ENCODE measurements around the gene NLK.
"Not testable (repeated sequence)": the region's sequence is repeated elsewhere in the genome, so short reads cannot be mapped to it uniquely, and the experiment has no call there.

The NLK gene

DNA sequence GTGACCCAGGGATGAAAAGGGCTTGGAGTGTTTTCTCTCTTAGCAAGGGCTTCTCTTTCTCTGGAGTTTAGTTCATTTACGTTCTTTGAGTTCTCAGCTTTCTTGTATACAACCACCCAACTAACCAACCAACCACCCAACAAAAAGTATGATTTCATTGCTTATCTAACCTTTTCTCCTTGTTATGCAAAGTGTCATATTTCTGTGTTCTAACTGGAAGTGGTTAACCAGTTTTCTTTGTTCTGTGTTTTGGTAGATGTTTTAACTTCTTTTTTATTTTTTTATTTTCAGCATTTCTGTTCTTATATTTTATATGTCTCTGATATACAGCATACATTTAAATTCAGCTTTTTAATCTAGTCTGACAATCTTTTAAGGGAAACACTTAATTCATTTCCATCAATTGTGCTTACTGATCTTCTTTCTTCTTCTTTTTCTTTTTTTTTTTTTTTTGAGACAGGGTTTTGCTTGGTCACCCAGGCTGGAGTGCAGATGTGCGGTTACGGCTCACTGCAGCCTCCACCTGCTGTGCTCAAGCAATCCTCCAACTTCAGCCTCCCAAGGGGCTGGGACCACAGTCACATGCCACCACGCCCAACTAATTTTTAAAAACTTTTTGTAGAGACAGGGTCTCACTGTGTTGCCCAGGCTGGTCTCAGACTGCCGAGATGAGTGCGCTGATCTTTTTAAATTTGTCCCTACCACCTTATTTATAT is 29.6 kb downstream of the NLK start:
- no peak for DNase-seq (ENCODE audit: low read depth in 4 of 4, low spot score in 1 of 4)

- DNase-seq (ENCODE audit: low read depth in 4 of 4, low spot score in 1 of 4), result no peak
Measured at GRCh38 chr17:28072936-28073533, 30.6 kb downstream of the NLK start.

DNA sequence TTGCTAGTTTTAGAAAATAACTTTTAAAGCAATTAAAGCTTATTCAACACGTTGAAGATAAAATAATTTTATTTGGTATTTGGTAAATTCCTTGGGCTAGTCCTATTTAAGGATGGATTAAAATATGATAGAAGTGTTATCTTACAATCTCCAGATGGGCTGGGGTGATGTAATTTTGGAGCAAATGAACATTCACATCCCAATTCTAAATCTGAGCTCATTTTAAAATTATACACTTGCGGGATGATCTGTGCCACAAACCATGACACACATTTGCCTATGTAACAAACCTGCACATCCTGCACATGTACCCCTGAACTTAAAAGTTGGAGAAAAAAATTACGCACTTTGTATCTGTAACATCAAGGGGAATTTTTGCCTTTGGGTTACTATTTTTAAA is 31.5 kb downstream of the NLK start:
- no peak for DNase-seq (ENCODE audit: low read depth in 4 of 4, low spot score in 1 of 4)

DNA sequence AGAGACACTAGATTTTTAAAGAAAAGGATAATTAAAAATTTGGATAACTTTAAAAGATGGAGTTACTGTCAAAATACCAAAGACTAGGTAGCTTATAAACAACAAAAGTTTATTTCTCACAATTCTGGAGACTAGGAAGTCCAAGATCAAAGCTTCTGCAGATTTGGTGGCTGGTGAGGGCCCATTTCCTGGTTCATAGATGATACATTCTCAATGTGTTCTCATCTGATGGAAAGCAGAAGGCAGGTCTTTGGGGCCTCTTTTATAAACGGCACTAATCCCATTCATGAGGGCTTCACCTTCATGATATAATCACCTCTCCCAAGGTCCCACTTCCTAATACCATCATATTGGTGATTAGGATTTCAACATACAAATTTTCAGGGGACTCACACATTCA is 33.7 kb downstream of the NLK start:
- DNase-seq (ENCODE audit: low read depth in 4 of 4, low spot score in 1 of 4), result no peak

DNA sequence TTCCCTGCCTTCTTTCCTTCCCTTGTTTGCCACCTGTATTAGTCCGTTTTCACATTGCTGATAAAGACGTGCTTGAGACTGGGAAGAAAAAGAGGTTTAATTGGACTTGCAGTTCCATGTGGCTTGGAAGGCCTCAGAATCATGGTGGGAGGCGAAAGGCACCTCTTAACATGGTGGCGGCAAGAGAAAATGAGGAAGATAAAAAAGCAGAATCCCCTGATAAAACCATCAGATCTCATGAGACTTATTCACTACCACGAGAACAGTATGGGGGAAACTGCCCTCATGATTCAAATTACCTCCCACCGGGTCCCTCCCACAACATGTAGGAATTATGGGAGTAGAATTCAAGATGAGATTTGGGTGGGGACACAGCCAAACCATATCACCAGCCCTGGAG is 34.7 kb downstream of the NLK start:
- DNase-seq (ENCODE audit: low read depth in 4 of 4, low spot score in 1 of 4), result not testable (repeated sequence)

DNA sequence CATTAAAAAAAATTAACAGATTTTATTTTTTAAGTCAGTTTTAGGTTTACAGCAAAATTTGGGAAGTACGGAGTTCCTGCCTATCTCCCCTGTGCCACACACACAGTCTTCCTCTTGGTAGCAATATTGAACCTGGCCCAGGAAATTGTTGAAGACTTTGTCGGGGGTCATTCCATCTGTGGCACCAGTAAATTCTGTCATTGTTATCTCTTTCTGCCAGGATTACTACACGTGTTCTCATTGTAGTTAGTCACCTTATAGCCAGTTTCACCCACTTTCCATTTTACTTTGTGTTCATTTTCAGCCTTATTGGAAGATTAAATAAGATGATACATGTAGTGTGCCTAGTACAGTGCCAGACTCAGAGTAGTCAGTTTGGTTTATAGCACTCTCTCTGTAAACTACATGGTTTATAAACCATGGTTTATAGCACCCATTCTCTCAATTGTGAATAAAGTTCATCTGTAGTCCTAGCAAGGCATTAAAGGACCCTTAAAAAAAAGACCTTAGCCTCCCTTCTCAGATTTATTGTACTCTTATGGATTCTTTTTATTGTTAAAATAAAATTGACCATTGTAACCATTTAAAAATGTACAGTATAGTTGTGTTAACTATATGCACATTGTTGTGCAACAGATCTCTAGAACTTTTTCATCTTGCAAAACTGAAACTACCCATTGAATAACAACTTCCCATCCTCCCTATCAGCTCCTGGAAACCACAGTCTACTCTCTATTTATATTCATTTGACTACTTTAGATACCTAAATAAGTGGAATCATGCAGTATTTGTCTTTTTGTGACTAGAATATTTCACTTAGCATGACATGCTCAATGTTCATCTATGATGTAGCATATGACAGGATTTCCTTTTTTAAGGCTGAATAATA is 36.1 kb downstream of the NLK start:
- DNase-seq (ENCODE audit: low read depth in 4 of 4, low spot score in 1 of 4), result no peak

DNA sequence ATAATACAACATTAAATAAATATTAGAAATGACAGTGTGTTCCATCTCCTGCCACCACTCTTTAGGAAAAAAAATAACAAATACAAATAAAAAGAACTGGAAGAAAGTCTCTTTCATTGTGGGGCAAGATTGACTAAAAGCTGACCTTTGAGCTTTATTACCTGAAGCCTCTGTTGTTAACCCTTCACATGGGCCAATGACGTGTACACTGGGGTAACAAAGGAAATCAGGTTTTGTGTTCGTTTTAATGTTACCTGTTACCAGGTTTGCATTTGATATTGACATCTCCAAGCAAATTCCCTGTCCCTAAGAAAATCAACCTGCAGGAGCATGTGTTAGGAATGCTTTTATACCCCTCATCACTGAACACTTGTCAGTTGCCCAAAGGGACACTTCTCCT is 39.0 kb downstream of the NLK start:
- DNase-seq (ENCODE audit: low read depth in 4 of 4, low spot score in 1 of 4), result no peak

DNA sequence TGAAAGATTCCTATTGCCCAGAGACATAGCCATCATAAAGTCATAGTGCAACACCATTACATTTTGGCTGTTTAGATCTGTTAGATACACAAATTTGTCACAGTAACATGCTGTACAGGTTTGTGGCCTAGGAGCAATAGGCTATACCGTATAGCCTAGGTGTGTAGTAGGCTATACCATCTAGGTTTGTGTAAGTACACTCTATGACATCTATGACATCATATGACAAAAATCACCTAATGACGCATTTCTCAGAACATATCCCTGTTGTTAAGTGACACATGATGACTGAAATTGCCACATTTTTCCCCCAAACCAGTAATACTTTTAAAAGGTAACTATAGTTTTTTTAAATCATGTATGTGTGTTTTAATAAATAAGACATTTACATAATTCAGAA is 43.3 kb downstream of the NLK start:
- DNase-seq (ENCODE audit: low read depth in 4 of 4, low spot score in 1 of 4), result no peak

- no peak for DNase-seq (ENCODE audit: low read depth in 4 of 4, low spot score in 1 of 4)
Measured at GRCh38 chr17:28086519-28086918, 44.0 kb downstream of the NLK start.

DNA sequence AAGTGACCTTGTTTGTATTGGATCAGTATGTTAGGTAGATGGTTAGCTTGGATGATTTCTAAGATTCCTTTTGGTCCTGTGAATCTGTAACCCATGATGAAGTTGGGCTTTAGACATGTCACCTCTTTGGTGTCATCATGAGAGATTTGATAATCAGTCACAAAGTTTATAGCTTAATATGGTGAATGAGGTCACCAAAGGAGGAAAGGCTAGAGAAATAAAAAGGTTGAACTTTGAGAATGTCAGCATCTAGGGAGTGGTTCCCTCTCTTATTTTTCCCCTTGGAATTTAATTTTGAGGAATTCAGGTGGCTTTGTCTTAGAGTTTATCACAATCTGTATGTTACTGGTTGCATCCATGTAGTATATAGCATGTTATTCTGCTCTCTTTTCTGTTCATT is 45.3 kb downstream of the NLK start:
- DNase-seq (ENCODE audit: low read depth in 4 of 4, low spot score in 1 of 4), result no peak

GRCh38 chr17:28090551-28090950 is 48.1 kb downstream of the NLK start:
- no peak for DNase-seq (ENCODE audit: low read depth in 4 of 4, low spot score in 1 of 4)

GRCh38 chr17:28092088-28092487 is 49.6 kb downstream of the NLK start:
- DNase-seq (ENCODE audit: low read depth in 4 of 4, low spot score in 1 of 4), result no peak

- DNase-seq (ENCODE audit: low read depth in 4 of 4, low spot score in 1 of 4), result no peak
Measured at GRCh38 chr17:28093999-28094716, 51.7 kb downstream of the NLK start.

DNA sequence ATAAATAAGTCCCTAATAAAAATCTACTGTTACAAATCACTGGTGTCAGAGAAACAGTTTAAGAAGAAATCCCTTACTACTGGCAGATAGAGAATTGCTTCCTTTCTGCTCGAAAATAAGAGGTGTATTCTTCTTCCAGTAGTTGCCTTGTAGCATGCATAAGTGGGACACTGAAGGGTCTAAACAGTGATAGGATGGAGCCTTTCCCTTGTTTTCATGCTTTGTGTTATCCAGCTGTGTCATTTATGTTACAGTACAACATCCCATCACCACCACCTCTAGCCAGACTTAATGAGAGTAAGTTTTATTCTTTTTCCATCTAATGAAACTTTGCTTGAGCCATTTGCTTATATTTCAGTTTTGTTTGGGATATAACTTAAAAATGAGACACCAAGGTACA is 54.3 kb downstream of the NLK start:
- no peak for DNase-seq (ENCODE audit: low read depth in 4 of 4, low spot score in 1 of 4)

GRCh38 chr17:28097254-28097653 is 54.8 kb downstream of the NLK start:
- no peak for DNase-seq (ENCODE audit: low read depth in 4 of 4, low spot score in 1 of 4)

- no peak for DNase-seq (ENCODE audit: low read depth in 4 of 4, low spot score in 1 of 4)
Measured at GRCh38 chr17:28097901-28098300, 55.4 kb downstream of the NLK start.

DNA sequence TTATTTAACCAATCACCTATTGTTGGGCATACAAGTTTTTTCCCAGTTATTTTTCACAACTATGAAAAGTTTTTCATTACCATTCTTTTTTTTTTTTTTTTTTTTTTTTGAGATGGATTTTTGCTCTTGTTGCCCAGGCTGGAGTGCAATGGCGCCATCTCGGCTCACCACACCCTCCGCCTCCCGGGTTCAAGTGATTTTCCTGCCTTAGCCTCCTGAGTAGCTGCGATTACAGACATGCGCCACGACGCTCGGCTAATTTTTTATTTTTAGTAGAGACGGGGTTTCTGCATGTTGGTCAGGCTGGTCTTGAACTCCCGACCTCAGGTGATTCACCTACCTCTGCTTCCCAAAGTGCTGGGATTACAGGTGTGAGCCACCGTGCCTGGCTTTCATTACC is 56.1 kb downstream of the NLK start:
- DNase-seq (ENCODE audit: low read depth in 4 of 4, low spot score in 1 of 4), result not testable (repeated sequence)

GRCh38 chr17:28100251-28100650 is 57.8 kb downstream of the NLK start:
- DNase-seq (ENCODE audit: low read depth in 4 of 4, low spot score in 1 of 4), result no peak

DNA sequence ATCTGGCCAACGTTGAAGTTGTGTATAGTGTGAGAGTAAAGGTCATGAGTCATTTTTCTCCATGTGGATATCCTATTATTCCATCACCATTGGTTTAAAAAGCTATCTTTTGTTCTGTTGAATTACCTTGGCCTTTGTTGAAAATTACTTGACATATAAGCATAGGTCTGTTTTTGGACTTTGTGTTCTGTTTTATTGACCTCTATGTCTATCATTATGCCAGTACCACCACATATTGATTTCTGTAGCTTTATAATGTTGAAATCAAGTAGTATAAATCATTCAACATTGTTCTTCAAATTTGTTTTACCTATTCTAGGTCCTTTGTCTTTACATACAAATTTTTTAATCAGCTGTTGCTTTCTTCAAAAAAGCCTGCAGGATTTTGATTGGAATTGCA is 58.5 kb downstream of the NLK start:
- DNase-seq (ENCODE audit: low read depth in 4 of 4, low spot score in 1 of 4), result no peak

DNA sequence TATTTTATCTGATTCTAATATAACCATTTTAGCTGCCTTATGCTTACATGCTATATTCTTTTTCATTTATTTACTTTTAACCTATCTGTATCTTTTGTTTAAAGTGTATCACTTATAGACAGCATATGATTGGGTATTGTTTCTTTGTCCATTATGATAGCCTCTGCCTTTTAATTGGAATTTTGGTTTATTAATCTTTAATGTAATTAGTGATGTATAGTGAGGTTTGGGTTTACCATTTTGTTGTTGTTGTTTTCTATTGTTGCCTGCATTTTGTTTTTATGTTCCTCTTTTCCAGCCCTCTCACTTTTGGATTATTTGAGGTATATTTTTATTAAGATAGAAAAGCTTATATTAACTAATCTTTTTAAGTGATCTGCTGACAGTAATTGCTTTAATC is 59.4 kb downstream of the NLK start:
- DNase-seq (ENCODE audit: low read depth in 4 of 4, low spot score in 1 of 4), result no peak

GRCh38 chr17:28105501-28105900 is 63.0 kb downstream of the NLK start:
- no peak for DNase-seq (ENCODE audit: low read depth in 4 of 4, low spot score in 1 of 4)

DNA sequence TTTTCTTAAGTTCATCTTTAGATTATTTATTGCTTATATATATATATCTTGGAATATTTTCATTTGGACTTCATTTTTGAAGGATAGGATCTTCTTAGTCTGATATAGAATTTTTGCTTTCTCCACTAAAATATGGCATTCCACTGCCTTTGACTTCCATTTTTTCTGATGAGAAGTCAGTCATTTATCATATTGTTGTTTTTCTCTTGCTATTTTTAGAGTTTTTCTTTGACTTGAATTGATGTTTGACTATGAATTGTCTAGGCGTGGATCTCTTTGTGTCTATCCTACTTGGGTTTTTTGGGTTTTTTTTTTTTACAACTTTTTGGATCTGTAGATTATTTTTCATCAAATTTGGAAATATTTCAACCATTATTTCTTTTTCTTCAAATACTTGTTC is 67.7 kb downstream of the NLK start:
- no peak for DNase-seq (ENCODE audit: low read depth in 4 of 4, low spot score in 1 of 4)
